Measurements from ENCODE around the gene CSRNP3.
A peak's percentile ranks its signal among the peaks of the same experiment; 100 is the strongest.

The CSRNP3 gene

GRCh38 chr2:165500816-165501215, 31.3 kb downstream of the CSRNP3 start:
- no peak for DNase-seq (ENCODE audit: low read depth)
- no peak overlapping the region for H3K4me3 ChIP-seq (ENCODE audit: control insufficient read depth, low read depth, low read length)
- TF ChIP-seq CTCF (IDR thresholded peaks at IDR 0.05; ENCODE audit: control insufficient read depth, insufficient read depth, low read depth, low read length, missing control alignments) = no peak

GRCh38 chr2:165505514-165505913, 36.0 kb downstream of the CSRNP3 start:
- H3K4me3 ChIP-seq (ENCODE audit: control insufficient read depth, low read depth, low read length) = no peak overlapping the region
- TF ChIP-seq CTCF (IDR thresholded peaks at IDR 0.05; ENCODE audit: control insufficient read depth, insufficient read depth, low read depth, low read length, missing control alignments) = no peak
- DNase-seq (ENCODE audit: low read depth) = peak; percentile 13

GRCh38 chr2:165508927-165509326, 39.4 kb downstream of the CSRNP3 start:
- no peak for TF ChIP-seq CTCF (IDR thresholded peaks at IDR 0.05; ENCODE audit: control insufficient read depth, insufficient read depth, low read depth, low read length, missing control alignments)
- no peak for DNase-seq (ENCODE audit: low read depth)
- H3K4me3 ChIP-seq (ENCODE audit: control insufficient read depth, low read depth, low read length) = no peak overlapping the region

- no peak for DNase-seq (ENCODE audit: low read depth)
- H3K4me3 ChIP-seq (ENCODE audit: control insufficient read depth, low read depth, low read length) = no peak overlapping the region
- no peak for TF ChIP-seq CTCF (IDR thresholded peaks at IDR 0.05; ENCODE audit: control insufficient read depth, insufficient read depth, low read depth, low read length, missing control alignments)
Observed at GRCh38 chr2:165513479-165513878, 44.0 kb downstream of the CSRNP3 start.

- no peak for TF ChIP-seq CTCF (IDR thresholded peaks at IDR 0.05; ENCODE audit: control insufficient read depth, insufficient read depth, low read depth, low read length, missing control alignments)
- no peak overlapping the region for H3K4me3 ChIP-seq (ENCODE audit: control insufficient read depth, low read depth, low read length)
- no peak for DNase-seq (ENCODE audit: low read depth)
Observed at GRCh38 chr2:165518611-165519010, 49.1 kb downstream of the CSRNP3 start.

GRCh38 chr2:165522719-165523118, 53.2 kb downstream of the CSRNP3 start:
- DNase-seq (ENCODE audit: low read depth) = no peak
- no peak for TF ChIP-seq CTCF (IDR thresholded peaks at IDR 0.05; ENCODE audit: control insufficient read depth, insufficient read depth, low read depth, low read length, missing control alignments)

GRCh38 chr2:165524720-165525119, 55.2 kb downstream of the CSRNP3 start:
- no peak for TF ChIP-seq CTCF (IDR thresholded peaks at IDR 0.05; ENCODE audit: control insufficient read depth, insufficient read depth, low read depth, low read length, missing control alignments)
- DNase-seq (ENCODE audit: low read depth) = no peak
- no peak overlapping the region for H3K4me3 ChIP-seq (ENCODE audit: control insufficient read depth, low read depth, low read length)

More at GRCh38 chr2:165522719-165523118, 53.2 kb downstream of the CSRNP3 start:
- H3K4me3 ChIP-seq (ENCODE audit: control insufficient read depth, low read depth, low read length) = no peak overlapping the region
